Measurements from ENCODE around the gene TSKS. TPM values are rescaled to one million over a fixed set of nuclear protein-coding genes. Genes with fewer than 3 reads are reported as not detected.
A peak's percentile ranks its signal among the peaks of the same experiment; 100 is the strongest.

The TSKS gene
- total RNA-seq: under 1 TPM; 0.10 to 0.50 TPM
- polyA plus RNA-seq (ENCODE audit: insufficient read length in 2 of 2): under 1 TPM; 0.35 to 0.47 TPM
- long read RNA-seq, donor 1, partial matches to known transcripts: 484 of 522 reads
- long read RNA-seq, donor 1, other reads (novel, unspliced or antisense): 37 of 522 reads
- long read RNA-seq, donor 2: 0 reads
- long read RNA-seq, donor 3: 0 reads
- long read RNA-seq, donor 4: 0 reads

- peaks cover 2% of the 10 kb centered on the region for H3K27me3 ChIP-seq (ENCODE audit: control insufficient read depth, insufficient read depth, low read length)
- 57% methylated on average over 5 of the region's 6 CpGs for WGBS (ENCODE audit: insufficient coverage)
- DNase-seq (ENCODE audit: low read depth in 4 of 6, low spot score in 6 of 6): no peak
- no peaks in the 10 kb centered on the region for H3K36me3 ChIP-seq (ENCODE audit: control insufficient read depth, insufficient read depth, low read length)
- peaks cover 23% of the 10 kb centered on the region for H3K4me1 ChIP-seq (ENCODE audit: control insufficient read depth, insufficient read depth, low read length)
- H3K9me3 ChIP-seq (ENCODE audit: control insufficient read depth, insufficient read depth, low read length): no peaks in the 10 kb centered on the region
- no peak within 1 kb of the TSS for H3K27ac ChIP-seq (ENCODE audit: low read depth, low read length)
- no peak within 1 kb of the TSS for H3K4me3 ChIP-seq (ENCODE audit: low read depth, low read length)
Observed at GRCh38 chr19:49763230-49763629, at the start of gene TSKS. TSS of gene TSKS (minus strand) at chr19:49763306. CDS start at chr19:49763247, 59 bp downstream.

- peak overlapping the region; percentile 94 for H3K4me3 ChIP-seq (ENCODE audit: low read depth, low read length)
- H3K27ac ChIP-seq (ENCODE audit: low read depth, low read length): peak overlapping the region; percentile 98
- no peak for DNase-seq (ENCODE audit: low read depth in 4 of 6, low spot score in 6 of 6)
- no peaks in the 10 kb centered on the region for H3K27me3 ChIP-seq (ENCODE audit: control insufficient read depth, insufficient read depth, low read length)
- WGBS (ENCODE audit: insufficient coverage): 36% methylated on average over 11 of the region's 11 CpGs
- peaks cover 44% of the 10 kb centered on the region for H3K4me1 ChIP-seq (ENCODE audit: control insufficient read depth, insufficient read depth, low read length)
- peaks cover 10% of the 10 kb centered on the region for H3K36me3 ChIP-seq (ENCODE audit: control insufficient read depth, insufficient read depth, low read length)
- no peaks in the 10 kb centered on the region for H3K9me3 ChIP-seq (ENCODE audit: control insufficient read depth, insufficient read depth, low read length)
Observed at GRCh38 chr19:49812452-49812996, 49.4 kb upstream of the TSKS start.

- H3K27ac ChIP-seq (ENCODE audit: low read depth, low read length): no peak overlapping the region
- no peaks in the 10 kb centered on the region for H3K27me3 ChIP-seq (ENCODE audit: control insufficient read depth, insufficient read depth, low read length)
- no peak overlapping the region for H3K4me3 ChIP-seq (ENCODE audit: low read depth, low read length)
- no peaks in the 10 kb centered on the region for H3K9me3 ChIP-seq (ENCODE audit: control insufficient read depth, insufficient read depth, low read length)
- H3K4me1 ChIP-seq (ENCODE audit: control insufficient read depth, insufficient read depth, low read length): peaks cover 40% of the 10 kb centered on the region
- H3K36me3 ChIP-seq (ENCODE audit: control insufficient read depth, insufficient read depth, low read length): peaks cover 22% of the 10 kb centered on the region
- 100% methylated on average over 4 of the region's 6 CpGs for WGBS (ENCODE audit: insufficient coverage)
- DNase-seq (ENCODE audit: low read depth in 4 of 6, low spot score in 6 of 6): no peak
Observed at GRCh38 chr19:49811328-49811727, 48.2 kb upstream of the TSKS start.

- 82% methylated on average over 4 of the region's 5 CpGs for WGBS (ENCODE audit: insufficient coverage)
- Histone ChIP-seq H3K27ac (ENCODE audit: low read depth, low read length) (peak overlapping the region; percentile 79), H3K27me3 (ENCODE audit: control insufficient read depth, insufficient read depth, low read length) (no peaks in the 10 kb centered on the region), H3K36me3 (ENCODE audit: control insufficient read depth, insufficient read depth, low read length) (peaks cover 35% of the 10 kb centered on the region), H3K9me3 (ENCODE audit: control insufficient read depth, insufficient read depth, low read length) (no peaks in the 10 kb centered on the region), H3K4me1 (ENCODE audit: control insufficient read depth, insufficient read depth, low read length) (peaks cover 40% of the 10 kb centered on the region), H3K4me3 (ENCODE audit: low read depth, low read length) (peak overlapping the region; percentile 67)
- DNase-seq (ENCODE audit: low read depth in 4 of 6, low spot score in 6 of 6): no peak
Observed at GRCh38 chr19:49809941-49810389, 46.9 kb upstream of the TSKS start.

- 4% methylated on average over 50 of the region's 50 CpGs for WGBS (ENCODE audit: insufficient coverage)
- H3K27ac ChIP-seq (ENCODE audit: low read depth, low read length): peak overlapping the region; percentile 79
- DNase-seq (ENCODE audit: low read depth in 4 of 6, low spot score in 6 of 6): peak in 3 of 6 donors; percentile 7 to 61 (median 58)
- peaks cover 40% of the 10 kb centered on the region for H3K4me1 ChIP-seq (ENCODE audit: control insufficient read depth, insufficient read depth, low read length)
- H3K4me3 ChIP-seq (ENCODE audit: low read depth, low read length): peak overlapping the region; percentile 67
- no peaks in the 10 kb centered on the region for H3K27me3 ChIP-seq (ENCODE audit: control insufficient read depth, insufficient read depth, low read length)
- peaks cover 42% of the 10 kb centered on the region for H3K36me3 ChIP-seq (ENCODE audit: control insufficient read depth, insufficient read depth, low read length)
- no peaks in the 10 kb centered on the region for H3K9me3 ChIP-seq (ENCODE audit: control insufficient read depth, insufficient read depth, low read length)
Observed at GRCh38 chr19:49809160-49809940, 46.2 kb upstream of the TSKS start.

GRCh38 chr19:49808711-49809159, 45.6 kb upstream of the TSKS start:
- no peaks in the 10 kb centered on the region for H3K9me3 ChIP-seq (ENCODE audit: control insufficient read depth, insufficient read depth, low read length)
- peak in 5 of 6 donors; percentile 80 to 98 (median 85) for DNase-seq (ENCODE audit: low read depth in 4 of 6, low spot score in 6 of 6)
- H3K4me1 ChIP-seq (ENCODE audit: control insufficient read depth, insufficient read depth, low read length): peaks cover 40% of the 10 kb centered on the region
- H3K27ac ChIP-seq (ENCODE audit: low read depth, low read length): peak overlapping the region; percentile 79
- H3K36me3 ChIP-seq (ENCODE audit: control insufficient read depth, insufficient read depth, low read length): peaks cover 48% of the 10 kb centered on the region
- under 1% methylated on average over 30 of the region's 31 CpGs for WGBS (ENCODE audit: insufficient coverage)
- no peaks in the 10 kb centered on the region for H3K27me3 ChIP-seq (ENCODE audit: control insufficient read depth, insufficient read depth, low read length)
- H3K4me3 ChIP-seq (ENCODE audit: low read depth, low read length): peak overlapping the region; percentile 67

- Histone ChIP-seq H3K27ac (ENCODE audit: low read depth, low read length) (peak overlapping the region; percentile 61), H3K27me3 (ENCODE audit: control insufficient read depth, insufficient read depth, low read length) (no peaks in the 10 kb centered on the region), H3K4me3 (ENCODE audit: low read depth, low read length) (peak overlapping the region; percentile 67), H3K4me1 (ENCODE audit: control insufficient read depth, insufficient read depth, low read length) (peaks cover 40% of the 10 kb centered on the region), H3K9me3 (ENCODE audit: control insufficient read depth, insufficient read depth, low read length) (no peaks in the 10 kb centered on the region), H3K36me3 (ENCODE audit: control insufficient read depth, insufficient read depth, low read length) (peaks cover 54% of the 10 kb centered on the region)
- no peak for DNase-seq (ENCODE audit: low read depth in 4 of 6, low spot score in 6 of 6)
- 88% methylated on average over 1 of the region's 20 CpGs for WGBS (ENCODE audit: insufficient coverage)
Observed at GRCh38 chr19:49807904-49808675, 45.0 kb upstream of the TSKS start.

GRCh38 chr19:49807058-49807903, 44.2 kb upstream of the TSKS start:
- no peak for DNase-seq (ENCODE audit: low read depth in 4 of 6, low spot score in 6 of 6)
- H3K36me3 ChIP-seq (ENCODE audit: control insufficient read depth, insufficient read depth, low read length): peaks cover 61% of the 10 kb centered on the region
- no peak overlapping the region for H3K4me3 ChIP-seq (ENCODE audit: low read depth, low read length)
- H3K27me3 ChIP-seq (ENCODE audit: control insufficient read depth, insufficient read depth, low read length): no peaks in the 10 kb centered on the region
- H3K27ac ChIP-seq (ENCODE audit: low read depth, low read length): no peak overlapping the region
- 86% methylated on average over 13 of the region's 18 CpGs for WGBS (ENCODE audit: insufficient coverage)
- peaks cover 41% of the 10 kb centered on the region for H3K4me1 ChIP-seq (ENCODE audit: control insufficient read depth, insufficient read depth, low read length)
- no peaks in the 10 kb centered on the region for H3K9me3 ChIP-seq (ENCODE audit: control insufficient read depth, insufficient read depth, low read length)

- no peak overlapping the region for H3K27ac ChIP-seq (ENCODE audit: low read depth, low read length)
- H3K4me1 ChIP-seq (ENCODE audit: control insufficient read depth, insufficient read depth, low read length): peaks cover 46% of the 10 kb centered on the region
- H3K9me3 ChIP-seq (ENCODE audit: control insufficient read depth, insufficient read depth, low read length): no peaks in the 10 kb centered on the region
- no peaks in the 10 kb centered on the region for H3K27me3 ChIP-seq (ENCODE audit: control insufficient read depth, insufficient read depth, low read length)
- no peak overlapping the region for H3K4me3 ChIP-seq (ENCODE audit: low read depth, low read length)
- H3K36me3 ChIP-seq (ENCODE audit: control insufficient read depth, insufficient read depth, low read length): peaks cover 67% of the 10 kb centered on the region
- no peak for DNase-seq (ENCODE audit: low read depth in 4 of 6, low spot score in 6 of 6)
- 91% methylated on average over 6 of the region's 8 CpGs for WGBS (ENCODE audit: insufficient coverage)
Observed at GRCh38 chr19:49806620-49806959, 43.5 kb upstream of the TSKS start.

Data from spinal cord (tissue), 10 donors.